SK-N-SH treated with all-trans-retinoic acid at 6 μM for 48 hours (cell line): Measurements from ENCODE around the gene PLCB3.

ENCODE experiments used
- ARNTL ChIP-seq: fragments of 450-650 bp; formaldehyde crosslinking; IDR thresholded peaks from 2 replicates; pipeline ENCODE4 v1.5.0; 2020; ENCODE audit warnings: low read depth, mild to moderate bottlenecking, moderate library complexity, borderline replicate concordance
- BACH2 ChIP-seq: fragments of 250-450 bp; sonication (Bioruptor Pico); IDR thresholded peaks from 2 replicates; pipeline ENCODE4 v1.9.0; 2021; ENCODE audit warnings: mild to moderate bottlenecking, borderline replicate concordance
- PPARA ChIP-seq: fragments of 250-450 bp; sonication (Bioruptor Pico); IDR thresholded peaks from 2 replicates; pipeline ENCODE4 v1.5.0; 2020; ENCODE audit warnings: mild to moderate bottlenecking, borderline replicate concordance
- RARB ChIP-seq: fragments of 250-450 bp; sonication (Bioruptor Pico); IDR thresholded peaks from 2 replicates; pipeline ENCODE4 v1.8.0; 2021; ENCODE audit warnings: mild to moderate bottlenecking, moderate library complexity
- TCF4 ChIP-seq: fragments of 250-450 bp; sonication (Bioruptor Pico); IDR thresholded peaks from 2 replicates; pipeline ENCODE4 v1.8.0; 2021; ENCODE audit warnings: mild to moderate bottlenecking, moderate library complexity, borderline replicate concordance
- ZFP3 ChIP-seq: fragments of 250-450 bp; sonication (Bioruptor Pico); IDR thresholded peaks from 2 replicates; pipeline ENCODE4 v1.5.0; 2020; ENCODE audit warnings: mild to moderate bottlenecking, moderate library complexity
- ZFP30 ChIP-seq: fragments of 450-650 bp; formaldehyde crosslinking; IDR thresholded peaks from 2 replicates; pipeline ENCODE4 v1.5.0; 2022; ENCODE audit warnings: mild to moderate bottlenecking, moderate library complexity
- ZNF70 ChIP-seq: fragments of 450-650 bp; formaldehyde crosslinking; IDR thresholded peaks from 2 replicates; pipeline ENCODE4 v1.5.0; 2020; ENCODE audit warnings: mild to moderate bottlenecking, moderate library complexity
- TF ChIP-seq, protein P1 (sequence below): fragments of 250-450 bp; sonication (Bioruptor Pico); IDR thresholded peaks from 2 replicates; pipeline ENCODE4 v1.8.0; 2020; ENCODE audit warnings: mild to moderate bottlenecking, moderate library complexity, borderline replicate concordance

DNA sequence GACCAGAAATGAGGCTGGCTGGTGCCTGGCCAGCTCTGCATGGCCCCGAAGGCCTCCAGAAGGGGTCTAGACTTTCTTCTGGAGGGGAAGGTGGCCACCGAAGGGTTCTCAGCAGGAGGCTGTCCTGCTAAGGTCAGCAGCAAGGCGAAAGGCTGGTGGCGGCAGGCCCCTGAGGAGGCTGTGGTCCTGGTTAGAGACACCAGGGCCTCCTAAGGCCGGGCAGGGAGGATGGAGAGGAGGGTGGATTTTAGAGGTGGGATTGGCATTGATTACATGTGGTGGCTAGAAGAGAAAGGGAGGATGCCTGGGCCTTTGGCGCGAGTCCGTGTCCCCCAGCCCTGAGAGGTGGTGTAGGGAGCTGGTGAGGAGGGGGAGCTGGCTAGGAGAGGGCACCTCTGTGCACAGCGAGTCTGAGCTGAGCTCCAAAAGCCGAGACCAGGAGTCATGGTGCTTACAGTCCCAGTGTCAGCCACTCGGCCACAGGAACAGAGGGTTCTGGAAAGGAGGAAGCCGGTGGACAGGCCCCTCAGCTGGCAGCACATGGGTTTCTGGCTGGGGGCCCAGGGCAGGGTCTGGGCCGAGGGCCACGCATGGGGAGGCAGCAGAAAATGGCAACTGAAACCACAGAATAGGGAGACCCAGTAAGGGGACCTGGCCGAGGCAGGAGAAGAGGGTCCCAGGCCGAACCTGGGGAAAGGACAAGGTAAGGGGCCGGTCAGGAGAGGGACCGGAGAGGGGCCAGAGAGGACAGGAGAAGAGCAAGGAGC, 42.4 kb upstream of the PLCB3 start:
- TF ChIP-seq, protein P1, sequence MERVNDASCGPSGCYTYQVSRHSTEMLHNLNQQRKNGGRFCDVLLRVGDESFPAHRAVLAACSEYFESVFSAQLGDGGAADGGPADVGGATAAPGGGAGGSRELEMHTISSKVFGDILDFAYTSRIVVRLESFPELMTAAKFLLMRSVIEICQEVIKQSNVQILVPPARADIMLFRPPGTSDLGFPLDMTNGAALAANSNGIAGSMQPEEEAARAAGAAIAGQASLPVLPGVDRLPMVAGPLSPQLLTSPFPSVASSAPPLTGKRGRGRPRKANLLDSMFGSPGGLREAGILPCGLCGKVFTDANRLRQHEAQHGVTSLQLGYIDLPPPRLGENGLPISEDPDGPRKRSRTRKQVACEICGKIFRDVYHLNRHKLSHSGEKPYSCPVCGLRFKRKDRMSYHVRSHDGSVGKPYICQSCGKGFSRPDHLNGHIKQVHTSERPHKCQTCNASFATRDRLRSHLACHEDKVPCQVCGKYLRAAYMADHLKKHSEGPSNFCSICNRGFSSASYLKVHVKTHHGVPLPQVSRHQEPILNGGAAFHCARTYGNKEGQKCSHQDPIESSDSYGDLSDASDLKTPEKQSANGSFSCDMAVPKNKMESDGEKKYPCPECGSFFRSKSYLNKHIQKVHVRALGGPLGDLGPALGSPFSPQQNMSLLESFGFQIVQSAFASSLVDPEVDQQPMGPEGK (CRISPR knock-in tag) = no peak
- TF ChIP-seq BACH2 (CRISPR knock-in tag) (no peak), ZFP3 (no peak), RARB (no peak), PPARA (CRISPR knock-in tag) (no peak), ARNTL (CRISPR knock-in tag) (no peak), ZNF70 (no peak), ZFP30 (no peak), TCF4 (CRISPR knock-in tag) (no peak)
